ENCODE data around the gene RAX2. TPM values are rescaled to one million over a fixed set of nuclear protein-coding genes. Genes with fewer than 3 reads are reported as not detected.
A peak's percentile ranks its signal among the peaks of the same experiment; 100 is the strongest.

The RAX2 gene
- total RNA-seq, 2 donors from 2014 or later = not detected

DNA sequence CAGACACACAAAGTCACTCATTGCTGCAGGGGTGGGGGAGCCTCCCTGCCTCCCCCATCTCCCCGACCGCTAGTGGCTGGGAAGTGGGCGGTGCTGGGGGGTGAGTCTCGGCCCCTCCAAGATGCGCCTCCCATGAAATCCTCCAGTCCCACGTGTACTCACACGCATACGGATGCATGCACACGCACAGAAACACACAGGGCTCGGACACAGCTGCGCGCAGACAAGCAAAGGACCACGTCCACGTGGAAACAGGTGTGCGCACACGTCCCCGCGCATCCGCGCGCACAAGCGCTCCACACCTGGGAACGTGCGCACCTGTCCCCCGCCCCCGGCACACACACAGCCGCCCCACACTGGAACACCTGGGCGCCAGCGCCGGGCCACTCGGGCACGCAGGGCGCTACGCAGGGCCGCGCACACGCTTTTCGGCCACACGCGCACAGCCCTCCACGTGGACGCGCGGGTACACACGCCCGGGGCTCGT, 13.5 kb upstream of the RAX2 start:
- Histone ChIP-seq H3K9me3 (peaks cover 16% of the 10 kb centered on the region), H3K36me3 (no peaks in the 10 kb centered on the region), H3K4me3 (peak overlapping the region; percentile 50), H3K4me1 (ENCODE audit: control insufficient read depth in 1 of 2, low read depth in 2 of 2) (no peaks in the 10 kb centered on the region), H3K27me3 (replicated peaks; ENCODE audit: insufficient read depth) (no peaks in the 10 kb centered on the region), H3K27ac (no peak overlapping the region)
- TF ChIP-seq CTCF (IDR thresholded peaks at IDR 0.05) = no peak
- DNase-seq (ENCODE audit: low spot score) = no peak
- no peak for ATAC-seq (ENCODE audit: insufficient number of reproducible peaks, low FRiP score, low read depth)

DNA sequence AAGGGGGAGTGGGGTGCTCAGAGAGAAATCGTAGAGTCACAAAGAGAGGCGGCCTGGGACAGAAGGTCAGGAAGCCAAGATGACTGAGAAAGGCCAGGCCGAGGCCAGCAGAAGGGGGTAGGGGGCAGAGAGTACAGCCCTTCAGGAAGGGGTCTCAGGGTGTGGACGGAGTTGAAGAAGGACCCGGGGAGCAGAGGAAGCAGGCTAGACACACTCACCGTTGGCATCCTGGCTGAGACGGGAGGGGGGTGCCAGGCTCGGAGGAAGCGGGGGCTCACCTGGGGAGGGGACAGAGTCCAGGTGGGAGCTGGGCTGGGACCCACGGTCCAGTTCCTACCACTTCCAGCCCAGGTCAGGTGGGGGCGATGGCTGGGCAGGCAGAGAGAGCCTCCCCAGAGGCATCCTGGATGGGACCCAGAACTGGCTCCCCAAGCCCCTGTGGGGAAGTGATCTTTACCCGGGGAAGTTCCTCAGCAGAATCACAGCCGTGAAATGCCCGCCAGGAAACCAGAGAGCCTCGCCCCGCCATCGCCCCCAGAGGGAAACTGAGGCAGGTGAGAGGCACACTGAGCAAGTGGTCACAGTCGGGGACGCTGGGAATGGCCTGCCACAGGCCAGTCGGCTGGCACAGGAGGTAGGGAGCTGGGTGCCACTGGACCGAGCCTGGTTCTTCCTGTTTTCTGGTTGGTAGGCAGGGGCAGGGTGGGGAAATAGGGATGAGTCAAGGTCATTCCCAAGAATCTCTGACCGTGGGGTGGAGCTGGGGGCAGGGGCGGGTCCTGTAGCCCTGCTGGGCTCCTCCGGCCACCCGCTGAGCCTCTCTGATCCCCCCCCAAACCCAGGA, 12.8 kb upstream of the RAX2 start:
- ATAC-seq (ENCODE audit: insufficient number of reproducible peaks, low FRiP score, low read depth) = no peak
- Histone ChIP-seq H3K4me3 (peak overlapping the region; percentile 50), H3K9me3 (peaks cover 16% of the 10 kb centered on the region), H3K4me1 (ENCODE audit: control insufficient read depth in 1 of 2, low read depth in 2 of 2) (no peaks in the 10 kb centered on the region), H3K27me3 (replicated peaks; ENCODE audit: insufficient read depth) (no peaks in the 10 kb centered on the region), H3K36me3 (no peaks in the 10 kb centered on the region), H3K27ac (no peak overlapping the region)
- DNase-seq (ENCODE audit: low spot score) = no peak
- TF ChIP-seq CTCF (IDR thresholded peaks at IDR 0.05) = no peak

DNA sequence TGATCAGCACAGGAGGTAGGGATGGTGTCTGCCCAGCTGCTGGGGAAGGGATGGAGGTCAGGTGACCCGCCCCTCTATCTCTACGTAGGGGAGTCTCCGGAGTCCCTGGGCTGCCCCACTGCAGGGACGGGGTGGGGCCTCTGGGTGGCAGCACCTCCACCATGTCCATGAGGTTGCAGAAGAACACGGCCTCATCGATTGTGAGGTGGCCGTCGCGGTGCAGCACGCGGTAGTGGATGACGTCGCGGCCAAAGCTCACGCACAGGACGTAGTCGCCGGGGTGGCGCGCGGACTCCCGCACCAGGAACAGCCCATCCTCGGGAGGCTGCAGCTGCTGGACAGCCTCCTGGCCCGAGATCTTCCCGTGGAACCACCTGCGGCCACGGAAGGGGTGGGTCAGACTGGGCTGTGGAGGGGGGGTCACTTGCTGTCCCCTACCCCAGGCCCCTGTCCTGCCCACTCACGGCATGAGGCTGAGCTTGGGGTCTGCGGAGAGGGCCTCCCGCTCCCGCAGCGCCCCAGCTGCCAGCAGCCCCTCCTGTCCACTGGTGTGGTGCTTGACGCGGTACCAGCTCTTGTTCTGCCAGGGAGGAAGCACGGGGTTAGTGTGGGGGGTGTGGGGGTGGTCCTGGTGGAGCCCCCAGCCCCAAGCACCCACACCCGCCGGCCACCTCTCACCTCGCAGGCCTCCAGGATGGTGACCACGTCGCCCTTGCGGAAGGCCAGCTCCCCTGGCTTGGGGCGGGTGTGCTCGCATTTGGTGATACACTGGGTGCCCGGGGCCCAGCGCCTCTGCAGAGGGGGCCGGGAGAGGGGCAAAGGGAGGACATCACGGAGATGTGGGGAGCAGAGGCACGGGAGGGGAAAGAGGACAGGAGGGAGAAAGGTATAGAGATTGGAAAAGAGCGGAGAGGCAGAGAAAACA, 11.9 kb upstream of the RAX2 start:
- DNase-seq (ENCODE audit: low spot score) (no peak), ATAC-seq (ENCODE audit: insufficient number of reproducible peaks, low FRiP score, low read depth) (no peak)
- no peak for TF ChIP-seq CTCF (IDR thresholded peaks at IDR 0.05)
- no peaks in the 10 kb centered on the region for H3K27me3 ChIP-seq (replicated peaks; ENCODE audit: insufficient read depth)
- H3K36me3 ChIP-seq = no peaks in the 10 kb centered on the region
- H3K27ac ChIP-seq = no peak overlapping the region
- peaks cover 16% of the 10 kb centered on the region for H3K9me3 ChIP-seq
- H3K4me1 ChIP-seq (ENCODE audit: control insufficient read depth in 1 of 2, low read depth in 2 of 2) = no peaks in the 10 kb centered on the region
- H3K4me3 ChIP-seq = no peak overlapping the region

GRCh38 chr19:3782903-3783302, 10.9 kb upstream of the RAX2 start:
- no peak for TF ChIP-seq CTCF (IDR thresholded peaks at IDR 0.05)
- Histone ChIP-seq H3K4me3 (no peak overlapping the region), H3K4me1 (ENCODE audit: control insufficient read depth in 1 of 2, low read depth in 2 of 2) (no peaks in the 10 kb centered on the region), H3K36me3 (no peaks in the 10 kb centered on the region), H3K9me3 (peaks cover 16% of the 10 kb centered on the region), H3K27ac (no peak overlapping the region), H3K27me3 (replicated peaks; ENCODE audit: insufficient read depth) (no peaks in the 10 kb centered on the region)
- ATAC-seq (ENCODE audit: insufficient number of reproducible peaks, low FRiP score, low read depth) = no peak
- DNase-seq (ENCODE audit: low spot score) = no peak

GRCh38 chr19:3782330-3782729, 10.3 kb upstream of the RAX2 start:
- Histone ChIP-seq H3K4me3 (no peak overlapping the region), H3K27ac (no peak overlapping the region), H3K4me1 (ENCODE audit: control insufficient read depth in 1 of 2, low read depth in 2 of 2) (no peaks in the 10 kb centered on the region), H3K9me3 (peaks cover 16% of the 10 kb centered on the region), H3K27me3 (replicated peaks; ENCODE audit: insufficient read depth) (no peaks in the 10 kb centered on the region), H3K36me3 (no peaks in the 10 kb centered on the region)
- DNase-seq (ENCODE audit: low spot score) (no peak), ATAC-seq (ENCODE audit: insufficient number of reproducible peaks, low FRiP score, low read depth) (no peak)
- TF ChIP-seq CTCF (IDR thresholded peaks at IDR 0.05) = no peak
